Heart left ventricle (tissue), 16 donors: ENCODE results near the gene WTAP. TPM values are rescaled to one million over a fixed set of nuclear protein-coding genes. Genes with fewer than 3 reads are reported as not detected.

Experiments used
- ATAC-seq, 4 donors: fragments of 200-7000 bp; cut with Tn5 transposase; one replicate each; pipeline ENCODE4 v1.9.1; 2020 to 2022; ENCODE audit warnings: moderate library complexity in 4 of 4, mild to moderate bottlenecking in 3 of 4, moderate number of reproducible peaks in 1 of 4
- DNase-seq, 5 donors: peaks; one replicate each; pipeline ENCODE4 v3.0.0-alpha.2; 2020
- H3K27ac ChIP-seq, 12 donors: fragments of 200-600 bp; sonication (generic) in 4 of 12; one replicate each; pipeline versions ENCODE4 v1.5.0 to v1.8.0; 2016 to 2022; ENCODE audit warnings: mild to moderate bottlenecking in 2 of 12
- H3K27me3 ChIP-seq, 9 donors: fragments of 200-600 bp; sonication (generic) in 2 of 9; one replicate each; pipeline versions ENCODE4 v1.5.1 to v1.8.0; 2016 to 2022; ENCODE audit warnings: mild to moderate bottlenecking in 3 of 9
- H3K36me3 ChIP-seq, 9 donors: fragments of 200-600 bp; sonication (generic) in 2 of 9; one replicate each; pipeline versions ENCODE4 v1.5.0 to v1.8.0; 2018 to 2022; ENCODE audit warnings: mild to moderate bottlenecking in 2 of 9
- H3K4me1 ChIP-seq, 12 donors: fragments of 200-600 bp; sonication (generic) in 4 of 12; one replicate each; pipeline versions ENCODE4 v1.5.0 to v1.8.0; 2016 to 2022; ENCODE audit warnings: mild to moderate bottlenecking in 3 of 12
- H3K4me3 ChIP-seq, 12 donors: fragments of 200-600 bp; sonication (generic) in 4 of 12; one replicate each; pipeline versions ENCODE4 v1.5.0 to v1.8.0; 2017 to 2022; ENCODE audit warnings: mild to moderate bottlenecking in 9 of 12, moderate library complexity in 4 of 12
- H3K9me3 ChIP-seq, 12 donors: fragments of 200-600 bp; sonication (generic) in 4 of 12; one replicate each; pipeline versions ENCODE4 v1.5.0 to v1.8.0; 2016 to 2022; ENCODE audit warnings: mild to moderate bottlenecking in 1 of 12
- CTCF ChIP-seq, 12 donors: fragments of 200-600 bp; sonication (generic) in 4 of 12; IDR thresholded peaks; one replicate each; pipeline versions ENCODE4 v1.5.0 to v1.8.0; 2018 to 2022; ENCODE audit warnings: antibody characterized with exemption in 12 of 12, mild to moderate bottlenecking in 5 of 12
- POLR2A ChIP-seq, 2 donors: fragments of 450-650 bp; IDR thresholded peaks; one replicate each; pipeline ENCODE4 v1.6.1; 2017; ENCODE audit warnings: antibody characterized with exemption in 2 of 2, mild to moderate bottlenecking in 2 of 2, moderate library complexity in 2 of 2
- WGBS, 4 donors: extraction: QIAGEN DNeasy Blood & Tissue Kit in 2 of 4; methylation state at CpG; one replicate each; pipeline versions ENCODE4 v1.1.5 to v1.1.7; 2013 to 2018; 5-methylcytosine and 5-hydroxymethylcytosine counted together
- intact Hi-C, 10 donors: fragments of 100-400 bp; cut with DNase I; formaldehyde crosslinking; loops; one replicate each; pipeline versions ENCODE4 v1.11.1 to v1.14.2; 2022
- polyA plus RNA-seq, 2 donors: library from polyadenylated mRNA; stranded (reverse); fragments of 200-250 nt; gene quantifications; one replicate each; pipeline ENCODE4 v1.2.3, GENCODE V29; 2013
- total RNA-seq, 9 donors: library from RNA; depleted of rRNA in 2 of 9; stranded (reverse); fragments of >200 nt in 2 of 9; fragmentation: NEBNext Ultra II Directional in 3 of 9; extraction: Animal tissue kit (Norgen Biotek cat#: 25700) in 3 of 9; gene quantifications; one replicate each; pipeline versions ENCODE4 v1.1.0 to v1.2.4, GENCODE V29; 2016 to 2023
- donor health status: ischemic (EF 13 %, LVEDD 7.1; RV severe dilation, severe dysfunction).
- donor health status: healthy with polysubstance abuse.
- donor health status: DM: no; HTN: yes; CAD: no.
- donor health status: DM: no; HTN: no; CAD: no.
- donor health status: ischemic (EF 25% LVEDD 6.9; RV normal size, moderate dysfunction).
- donor health status: ischemic (EF 25% LVEDD 5.7; RV mildly dilated, moderate dysfunction).
- donor health status: healthy.
- donor health status: DM: yes; HTN: yes; CAD: no.
- donor health status: ischemic (EF 35%, LVEDD 5.7; RV mildly dilated, moderate dysfunction).
- donor health status: nonischemic (EF 11% LVEDD 7.7; RV severe dilation, severe dysfunction).
- donor health status: DM: yes; HTN: yes; CAD: no.
- donor health status: PGD.
- donor health status: ischemic (EF 29% LVEDD 5.4; RV normal size, mild dysfunction).
- donor health status: nonischemic (EF 23%, LVEDD 6.1; RV moderate dilation, normal function).

The WTAP gene
- total and polyA plus RNA-seq, 11 donors, result 30.7 to 75.3 (median 48.2) TPM

DNA sequence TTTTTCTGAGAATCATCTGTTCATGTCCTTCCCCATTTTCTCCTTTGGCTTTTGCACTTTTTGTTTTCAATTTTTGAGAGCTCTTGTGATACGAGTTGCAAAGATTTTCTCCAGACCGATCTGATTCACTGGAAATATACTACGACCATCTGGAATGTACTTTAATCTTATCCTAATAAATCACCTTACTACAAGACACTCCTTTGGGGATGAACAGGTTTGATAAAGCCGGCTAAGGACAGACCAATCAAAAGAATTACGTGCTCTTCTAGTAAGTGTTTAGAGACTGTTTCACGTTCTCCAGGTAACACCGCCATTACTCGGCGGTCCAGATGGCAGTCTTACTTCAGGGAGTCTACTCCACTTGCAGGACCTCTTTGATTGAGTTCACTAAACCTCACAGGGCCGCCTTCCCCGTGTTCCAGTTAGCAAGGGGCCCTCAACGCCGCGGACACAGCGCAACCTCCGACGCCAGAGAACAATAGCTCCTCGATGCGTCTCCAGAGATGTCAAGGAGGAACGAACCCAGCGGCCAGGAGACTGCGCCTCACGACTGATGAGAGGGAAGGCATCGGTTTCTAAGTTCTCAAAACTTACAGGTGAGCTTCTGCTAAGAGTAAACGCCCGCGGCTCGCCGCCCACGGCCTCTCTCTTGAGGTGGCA is 920 bp upstream of the WTAP start:
- peaks cover 0 to 16% (median 0%) of the 10 kb centered on the region in 9 donors for H3K36me3 ChIP-seq
- no peaks in the 10 kb centered on the region for H3K27me3 ChIP-seq
- ATAC-seq, result peak; percentile 2 to 36 (median 18)
- H3K4me3 ChIP-seq, result peak overlapping the region; percentile 64 to 98 (median 92)
- peak overlapping the region; percentile 95 to 100 (median 99) for H3K27ac ChIP-seq
- no peaks in the 10 kb centered on the region for H3K9me3 ChIP-seq
- DNase-seq, result no peak
- TF ChIP-seq POLR2A (IDR thresholded peaks at IDR 0.05) (no peak), CTCF (IDR thresholded peaks at IDR 0.05) (no peak)
- intact Hi-C loops, result loop anchor here in 9 of 10 donors (2.0 to 5.0 kb wide), 7 partner anchors 34 to 66 kb away; partner anchors contain the start of genes SOD2 (in 4 of the 9), TCP1 (in 4 of the 9), MRPL18 (in 2 of the 9) and ACAT2 (in 1 of the 9)
- H3K4me1 ChIP-seq, result peaks cover 3 to 45% (median 38%) of the 10 kb centered on the region in 12 donors
- WGBS, 4 donors, result 1 to 4% (median 2%) methylated on average over 17 to 30 of the region's 30 CpGs

- no peaks in the 10 kb centered on the region for H3K27me3 ChIP-seq
These were observed 575 bp downstream of the WTAP start for GRCh38 chr6:159727717-159728445.

DNA sequence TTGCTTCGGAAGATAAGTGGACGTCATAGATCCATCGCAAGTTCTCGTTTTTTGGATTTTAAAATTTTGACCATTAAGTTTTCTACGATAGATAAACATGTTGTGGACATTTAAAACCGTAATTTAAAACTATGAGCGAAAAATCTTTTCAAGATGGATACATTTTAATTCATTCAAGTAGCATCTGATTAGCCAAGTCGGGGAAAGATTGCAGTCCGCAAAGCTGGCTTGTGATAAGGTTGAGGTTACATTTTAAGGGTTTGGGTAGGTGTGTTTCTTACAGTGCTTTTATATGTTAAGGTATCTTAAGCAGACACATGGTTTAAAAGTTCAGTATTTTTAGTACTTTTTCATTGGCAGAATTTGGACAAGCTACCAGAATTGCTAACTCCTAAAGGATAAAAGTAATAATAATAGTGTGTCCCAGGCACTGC is 1.2 kb downstream of the WTAP start:
- Histone ChIP-seq H3K9me3 (no peaks in the 10 kb centered on the region), H3K4me3 (peak overlapping the region; percentile 64 to 98 (median 92)), H3K27me3 (no peaks in the 10 kb centered on the region), H3K27ac (peak overlapping the region; percentile 95 to 100 (median 99)), H3K36me3 (peaks cover 0 to 10% (median 0%) of the 10 kb centered on the region in 9 donors), H3K4me1 (peaks cover 3 to 66% (median 48%) of the 10 kb centered on the region in 12 donors)
- TF ChIP-seq POLR2A (IDR thresholded peaks at IDR 0.05) (no peak), CTCF (IDR thresholded peaks at IDR 0.05) (no peak)
- DNase-seq (no peak), ATAC-seq (no peak)
- intact Hi-C loops, result loop anchor here in 7 of 10 donors (5.0 kb wide), 4 partner anchors 34 to 64 kb away; partner anchors contain the start of genes TCP1 (in 4 of the 7), ACAT2 (in 1 of the 7), MRPL18 (in 1 of the 7) and SOD2 (in 1 of the 7)
- 2 to 4% (median 2%) methylated on average over 9 of the region's 9 CpGs for WGBS, 4 donors

More at GRCh38 chr6:159727717-159728445, 575 bp downstream of the WTAP start:
- ATAC-seq, result peak in 3 of 4 donors; percentile 15 to 58 (median 49)
- DNase-seq, result peak in 2 of 5 donors; percentile 61 to 62
- WGBS, 4 donors, result 0 to 1% (median 1%) methylated on average over 26 to 44 of the region's 44 CpGs
- peak overlapping the region; percentile 95 to 100 (median 99) for H3K27ac ChIP-seq
- no peaks in the 10 kb centered on the region for H3K9me3 ChIP-seq
- H3K36me3 ChIP-seq, result peaks cover 0 to 10% (median 0%) of the 10 kb centered on the region in 9 donors
- peak overlapping the region; percentile 64 to 98 (median 92) for H3K4me3 ChIP-seq
- H3K4me1 ChIP-seq, result peaks cover 3 to 59% (median 47%) of the 10 kb centered on the region in 12 donors
- TF ChIP-seq CTCF (IDR thresholded peaks at IDR 0.05) (peak in 1 of 12 donors; percentile 11), POLR2A (IDR thresholded peaks at IDR 0.05) (no peak)
- intact Hi-C loops, result loop anchor here in 9 of 10 donors (1.0 to 5.0 kb wide), 12 partner anchors 33 to 64 kb away; partner anchors contain the start of genes SOD2 (in 7 of the 9), TCP1 (in 6 of the 9), ACAT2 (in 2 of the 9) and MRPL18 (in 2 of the 9)
